Activated T-cell treated with anti-CD3 and anti-CD28 coated beads, Interleukin-2, amount 50 U/mL, for 24 hours (primary cell): ENCODE data around the gene C20orf96.
"Not testable (repeated sequence)": the region's sequence is repeated elsewhere in the genome, so short reads cannot be mapped to it uniquely, and the experiment has no call there.

Experiments
- DNase-seq: peaks from one replicate; pipeline ENCODE4 v3.0.0-alpha.2; 2020
- H3K27ac Mint-ChIP-seq: 2 replicates; pipeline ENCODE4 v1.8.0; 2020; ENCODE audit warnings: mild to moderate bottlenecking, mixed read lengths
- H3K27me3 Mint-ChIP-seq: 2 replicates; pipeline ENCODE4 v1.8.0; 2020; ENCODE audit warnings: mixed read lengths
- H3K36me3 Mint-ChIP-seq: 2 replicates; pipeline ENCODE4 v1.8.0; 2020; ENCODE audit warnings: low read depth, mixed read lengths
- H3K4me1 Mint-ChIP-seq: 2 replicates; pipeline ENCODE4 v1.8.0; 2020; ENCODE audit warnings: low read depth, mixed read lengths
- H3K4me3 Mint-ChIP-seq: 2 replicates; pipeline ENCODE4 v1.8.0; 2020; ENCODE audit warnings: mild to moderate bottlenecking, moderate library complexity, mixed read lengths
- H3K9me3 Mint-ChIP-seq: 2 replicates; pipeline ENCODE4 v1.8.0; 2020; ENCODE audit warnings: mixed read lengths

C20orf96 gene

GRCh38 chr20:252801-253200 lies 37.7 kb downstream of the C20orf96 start:
- H3K27me3 Mint-ChIP-seq: no peaks in the 10 kb centered on the region
- no peaks in the 10 kb centered on the region for H3K36me3 Mint-ChIP-seq
- peaks cover 6% of the 10 kb centered on the region for H3K4me1 Mint-ChIP-seq
- no peak for DNase-seq
- no peaks in the 10 kb centered on the region for H3K9me3 Mint-ChIP-seq
- H3K27ac Mint-ChIP-seq: no peak overlapping the region
- no peak overlapping the region for H3K4me3 Mint-ChIP-seq

- H3K27me3 Mint-ChIP-seq: no peaks in the 10 kb centered on the region
- H3K4me1 Mint-ChIP-seq: peaks cover 6% of the 10 kb centered on the region
- H3K36me3 Mint-ChIP-seq: no peaks in the 10 kb centered on the region
- no peaks in the 10 kb centered on the region for H3K9me3 Mint-ChIP-seq
- DNase-seq: no peak
- H3K27ac Mint-ChIP-seq: no peak overlapping the region
- no peak overlapping the region for H3K4me3 Mint-ChIP-seq
Measured at GRCh38 chr20:251354-251753, 39.2 kb downstream of the C20orf96 start.

DNA sequence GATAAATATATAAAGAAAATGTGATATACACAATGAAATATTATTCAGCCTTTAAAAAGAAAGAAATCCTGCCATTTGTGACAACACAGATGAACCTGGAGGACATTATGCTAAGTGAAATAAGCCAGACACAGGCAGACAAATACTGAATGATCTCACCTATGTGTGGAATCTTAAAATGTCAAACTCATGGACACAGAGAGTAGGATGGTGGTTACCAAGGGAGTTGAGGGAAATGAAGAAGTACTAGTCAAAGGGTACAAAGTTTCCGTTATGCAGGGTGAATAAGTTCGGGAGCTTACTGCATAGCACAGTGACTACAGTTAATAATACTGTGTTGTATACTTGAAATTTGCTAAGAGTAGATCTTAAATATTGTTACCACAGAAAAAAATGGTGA lies 47.6 kb downstream of the C20orf96 start:
- no peaks in the 10 kb centered on the region for H3K9me3 Mint-ChIP-seq
- H3K36me3 Mint-ChIP-seq: no peaks in the 10 kb centered on the region
- H3K4me1 Mint-ChIP-seq: peaks cover 8% of the 10 kb centered on the region
- H3K27ac Mint-ChIP-seq: no peak overlapping the region
- no peak overlapping the region for H3K4me3 Mint-ChIP-seq
- H3K27me3 Mint-ChIP-seq: no peaks in the 10 kb centered on the region
- DNase-seq: no peak

DNA sequence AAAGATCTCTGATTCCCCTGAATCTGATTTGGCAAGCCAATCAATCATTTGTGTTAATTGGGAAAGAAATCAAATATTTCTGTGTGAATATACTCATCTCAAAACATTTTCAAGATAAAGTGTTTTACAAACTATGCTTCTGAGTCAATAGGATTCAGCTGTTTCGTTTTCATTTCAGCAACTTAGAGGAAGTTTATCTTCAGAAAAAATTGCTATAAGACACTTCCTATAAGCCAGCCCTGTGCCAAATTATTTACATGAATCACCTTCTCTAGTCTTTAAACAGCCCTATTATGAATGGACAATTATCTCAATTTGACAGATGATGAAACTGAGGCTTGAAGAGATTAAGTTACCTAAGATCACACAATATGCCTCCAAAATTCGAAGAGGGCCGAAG lies 52.6 kb downstream of the C20orf96 start:
- Mint-ChIP-seq H3K27ac (peak overlapping the region; percentile 89), H3K4me1 (peaks cover 25% of the 10 kb centered on the region), H3K9me3 (no peaks in the 10 kb centered on the region), H3K36me3 (no peaks in the 10 kb centered on the region), H3K4me3 (peak overlapping the region; percentile 41), H3K27me3 (no peaks in the 10 kb centered on the region)
- no peak for DNase-seq

DNA sequence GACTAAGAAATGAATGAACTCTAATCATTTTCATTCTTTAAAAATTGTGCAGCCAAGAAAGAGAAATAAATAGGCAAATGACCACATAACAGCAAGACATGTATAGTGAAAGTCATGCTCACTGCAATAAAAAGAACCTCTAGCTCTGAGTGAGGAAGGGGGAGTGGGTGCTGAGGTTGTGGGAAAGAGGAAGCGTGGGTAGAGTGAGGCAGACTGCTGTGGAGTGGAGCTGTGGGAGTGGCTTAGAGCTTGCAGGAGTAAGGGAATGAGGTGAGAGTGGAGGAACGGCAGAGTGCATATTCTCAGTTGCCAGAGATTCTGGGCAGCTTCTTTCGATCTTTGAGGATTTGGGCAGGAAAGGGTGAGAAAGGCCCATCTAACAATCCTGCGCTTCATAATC lies 53.1 kb downstream of the C20orf96 start:
- peaks cover 25% of the 10 kb centered on the region for H3K4me1 Mint-ChIP-seq
- no peaks in the 10 kb centered on the region for H3K36me3 Mint-ChIP-seq
- no peaks in the 10 kb centered on the region for H3K27me3 Mint-ChIP-seq
- DNase-seq: no peak
- peak overlapping the region; percentile 89 for H3K27ac Mint-ChIP-seq
- H3K4me3 Mint-ChIP-seq: peak overlapping the region; percentile 41
- no peaks in the 10 kb centered on the region for H3K9me3 Mint-ChIP-seq

GRCh38 chr20:235891-236290 lies 54.7 kb downstream of the C20orf96 start:
- Mint-ChIP-seq H3K9me3 (no peaks in the 10 kb centered on the region), H3K27me3 (no peaks in the 10 kb centered on the region), H3K4me1 (peaks cover 25% of the 10 kb centered on the region), H3K4me3 (no peak overlapping the region), H3K27ac (peak overlapping the region; percentile 45), H3K36me3 (no peaks in the 10 kb centered on the region)
- DNase-seq: no peak

- peaks cover 7% of the 10 kb centered on the region for H3K27me3 Mint-ChIP-seq
- H3K27ac Mint-ChIP-seq: no peak overlapping the region
- no peaks in the 10 kb centered on the region for H3K36me3 Mint-ChIP-seq
- H3K9me3 Mint-ChIP-seq: no peaks in the 10 kb centered on the region
- no peak for DNase-seq
- H3K4me1 Mint-ChIP-seq: peaks cover 16% of the 10 kb centered on the region
- H3K4me3 Mint-ChIP-seq: no peak overlapping the region
Measured at GRCh38 chr20:227439-228105, 63.0 kb downstream of the C20orf96 start.

DNA sequence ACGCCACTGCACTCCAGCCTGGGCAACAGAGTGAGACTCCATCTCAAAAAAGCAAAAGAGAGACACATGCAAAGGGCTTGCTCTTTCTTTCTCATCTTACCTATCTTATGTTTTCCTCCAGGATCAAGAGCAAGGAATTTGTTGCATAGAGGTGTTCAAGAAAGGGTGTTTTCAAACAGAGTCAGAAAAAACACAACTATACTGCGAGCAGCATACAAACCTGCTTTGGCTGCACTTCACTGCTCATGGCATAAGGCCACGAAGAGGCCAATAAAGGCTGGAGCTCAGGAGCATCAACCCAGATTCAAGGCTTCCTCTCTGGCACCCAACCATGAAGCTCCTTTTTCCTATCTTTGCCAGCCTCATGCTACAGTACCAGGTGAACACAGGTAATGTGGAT lies 63.6 kb downstream of the C20orf96 start, which contains the start of gene DEFB129:
TSS of gene DEFB129 (plus strand) at position 301 of the 400 bp plus-strand sequence. CDS start at position 332, 31 bp downstream.
- DNase-seq: no peak
- Mint-ChIP-seq H3K27me3 (peaks cover 7% of the 10 kb centered on the region), H3K4me1 (peaks cover 16% of the 10 kb centered on the region), H3K4me3 (no peak within 1 kb of the TSS), H3K36me3 (no peaks in the 10 kb centered on the region), H3K27ac (no peak within 1 kb of the TSS), H3K9me3 (no peaks in the 10 kb centered on the region)

DNA sequence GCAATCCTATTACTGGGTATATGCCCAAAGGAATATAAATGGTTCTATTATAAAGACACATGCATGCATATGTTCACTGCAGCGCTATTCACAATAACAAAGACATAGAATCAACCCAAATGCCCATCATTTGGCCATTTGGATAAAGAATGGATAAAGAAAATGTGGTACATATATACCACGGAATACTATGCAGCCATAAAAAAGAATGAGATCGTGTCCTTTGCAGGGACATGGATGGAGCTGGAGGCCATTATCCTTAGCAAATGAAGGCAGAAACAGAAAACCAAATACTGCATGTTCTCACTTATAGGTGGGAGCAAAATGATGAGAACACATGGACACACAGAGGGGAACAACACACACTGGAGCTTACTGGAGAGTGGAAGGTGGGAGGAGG lies 64.7 kb downstream of the C20orf96 start:
- not testable (repeated sequence) for H3K4me3 Mint-ChIP-seq, H3K27ac Mint-ChIP-seq, H3K27me3 Mint-ChIP-seq, DNase-seq, H3K9me3 Mint-ChIP-seq, H3K36me3 Mint-ChIP-seq
- H3K4me1 Mint-ChIP-seq: peaks cover 16% of the 10 kb centered on the region

- Mint-ChIP-seq H3K9me3 (no peaks in the 10 kb centered on the region), H3K36me3 (no peaks in the 10 kb centered on the region), H3K27me3 (peaks cover 36% of the 10 kb centered on the region), H3K4me3 (no peak overlapping the region), H3K27ac (no peak overlapping the region), H3K4me1 (peaks cover 1% of the 10 kb centered on the region)
- DNase-seq: no peak
Measured at GRCh38 chr20:221258-221830, 69.2 kb downstream of the C20orf96 start.
